ENCODE results near the gene SLC16A4. TPM values are rescaled to one million over a fixed set of nuclear protein-coding genes. Genes with fewer than 3 reads are reported as not detected.

The SLC16A4 gene
- total RNA-seq, 1 donor from 2014 or later: 6.4 TPM

DNA sequence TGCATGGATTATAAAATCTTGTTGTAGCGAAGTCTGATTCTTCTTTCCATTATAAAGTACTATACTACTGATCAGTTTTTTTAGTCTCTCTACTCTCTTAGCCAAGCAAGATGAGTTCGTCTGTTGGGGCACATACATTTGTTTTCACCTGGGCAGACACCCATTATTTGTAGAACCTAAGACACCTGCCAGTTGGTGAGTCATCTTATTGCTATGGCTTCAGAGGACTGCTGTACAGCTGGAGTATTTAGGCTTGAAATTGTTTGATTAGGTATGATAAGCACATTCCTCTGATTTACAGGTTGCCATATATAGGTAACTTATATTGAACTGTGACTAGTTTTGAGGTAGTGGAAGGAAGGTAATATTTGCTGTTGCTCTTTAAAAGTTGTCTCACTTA is 34.4 kb downstream of the SLC16A4 start:
- Histone ChIP-seq H3K4me1 (peaks cover 11% of the 10 kb centered on the region), H3K27me3 (no peaks in the 10 kb centered on the region), H3K9me3 (no peaks in the 10 kb centered on the region), H3K27ac (no peak overlapping the region), H3K36me3 (no peaks in the 10 kb centered on the region), H3K4me3 (no peak overlapping the region)
- intact Hi-C loops (cut with DNase I): no loop called here
- no peak for DNase-seq (ENCODE audit: extremely low spot score in 2 of 2)
- TF ChIP-seq, protein P1, sequence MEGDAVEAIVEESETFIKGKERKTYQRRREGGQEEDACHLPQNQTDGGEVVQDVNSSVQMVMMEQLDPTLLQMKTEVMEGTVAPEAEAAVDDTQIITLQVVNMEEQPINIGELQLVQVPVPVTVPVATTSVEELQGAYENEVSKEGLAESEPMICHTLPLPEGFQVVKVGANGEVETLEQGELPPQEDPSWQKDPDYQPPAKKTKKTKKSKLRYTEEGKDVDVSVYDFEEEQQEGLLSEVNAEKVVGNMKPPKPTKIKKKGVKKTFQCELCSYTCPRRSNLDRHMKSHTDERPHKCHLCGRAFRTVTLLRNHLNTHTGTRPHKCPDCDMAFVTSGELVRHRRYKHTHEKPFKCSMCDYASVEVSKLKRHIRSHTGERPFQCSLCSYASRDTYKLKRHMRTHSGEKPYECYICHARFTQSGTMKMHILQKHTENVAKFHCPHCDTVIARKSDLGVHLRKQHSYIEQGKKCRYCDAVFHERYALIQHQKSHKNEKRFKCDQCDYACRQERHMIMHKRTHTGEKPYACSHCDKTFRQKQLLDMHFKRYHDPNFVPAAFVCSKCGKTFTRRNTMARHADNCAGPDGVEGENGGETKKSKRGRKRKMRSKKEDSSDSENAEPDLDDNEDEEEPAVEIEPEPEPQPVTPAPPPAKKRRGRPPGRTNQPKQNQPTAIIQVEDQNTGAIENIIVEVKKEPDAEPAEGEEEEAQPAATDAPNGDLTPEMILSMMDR (IDR thresholded peaks at IDR 0.05): no peak
- TF ChIP-seq POLR2AphosphoS5 (IDR thresholded peaks at IDR 0.05; ENCODE audit: insufficient read depth in 1 of 2, low read depth in 1 of 2) (no peak), POLR2A (IDR thresholded peaks at IDR 0.05) (no peak)

DNA sequence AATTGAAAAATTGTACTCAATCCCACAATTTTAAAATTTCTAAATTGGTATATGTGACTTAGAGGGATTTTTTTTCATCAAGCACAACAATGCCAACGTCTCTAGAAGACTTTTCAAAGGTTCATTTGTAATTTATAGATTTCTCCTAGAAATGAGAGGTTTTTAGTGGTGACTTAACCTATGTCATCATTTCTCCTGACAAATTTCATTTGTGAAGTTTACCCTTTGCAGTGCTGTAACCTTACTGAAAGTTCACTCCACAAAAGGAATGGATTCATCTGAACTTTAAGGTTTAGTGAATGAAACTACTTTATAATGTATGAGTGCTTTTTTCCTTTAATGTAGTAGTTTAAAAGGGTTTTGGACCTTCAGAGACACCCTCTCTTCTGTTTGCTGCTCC is 35.5 kb downstream of the SLC16A4 start:
- TF ChIP-seq POLR2A (IDR thresholded peaks at IDR 0.05) (no peak), POLR2AphosphoS5 (IDR thresholded peaks at IDR 0.05; ENCODE audit: insufficient read depth in 1 of 2, low read depth in 1 of 2) (no peak)
- TF ChIP-seq, protein P1 (IDR thresholded peaks at IDR 0.05): no peak
- Histone ChIP-seq H3K36me3 (no peaks in the 10 kb centered on the region), H3K4me3 (no peak overlapping the region), H3K27me3 (no peaks in the 10 kb centered on the region), H3K4me1 (peaks cover 22% of the 10 kb centered on the region), H3K27ac (no peak overlapping the region), H3K9me3 (no peaks in the 10 kb centered on the region)
- no peak for DNase-seq (ENCODE audit: extremely low spot score in 2 of 2)
- intact Hi-C loops (cut with DNase I): no loop called here

DNA sequence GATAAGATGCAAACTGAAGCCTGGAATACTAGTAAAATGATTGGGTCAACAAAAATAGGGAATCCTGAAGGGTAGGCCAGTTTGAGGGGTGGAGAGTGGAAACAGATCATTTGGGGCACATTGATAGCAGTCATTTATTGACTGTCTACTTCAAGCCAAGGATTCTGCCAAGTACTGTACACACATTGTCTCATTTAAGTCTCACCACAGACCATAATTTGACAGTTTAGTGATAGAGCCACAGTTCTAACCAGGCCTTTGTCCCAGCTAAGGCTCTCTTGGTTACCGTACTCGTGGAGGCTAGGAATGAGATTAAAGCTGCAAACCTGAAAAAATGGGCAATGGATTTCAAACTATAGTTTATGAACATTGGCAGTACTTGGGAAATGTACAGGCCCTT is 40.5 kb downstream of the SLC16A4 start:
- H3K9me3 ChIP-seq: no peaks in the 10 kb centered on the region
- H3K36me3 ChIP-seq: peaks cover 0 to 5% of the 10 kb centered on the region in 2 donors
- peaks cover 63% of the 10 kb centered on the region for H3K4me1 ChIP-seq
- no peak overlapping the region for H3K4me3 ChIP-seq
- no peak for DNase-seq (ENCODE audit: extremely low spot score in 2 of 2)
- intact Hi-C loops (cut with DNase I): no loop called here
- TF ChIP-seq, protein P1 (IDR thresholded peaks at IDR 0.05): no peak
- TF ChIP-seq POLR2AphosphoS5 (IDR thresholded peaks at IDR 0.05; ENCODE audit: insufficient read depth in 1 of 2, low read depth in 1 of 2) (no peak), POLR2A (IDR thresholded peaks at IDR 0.05) (no peak)
- H3K27me3 ChIP-seq: no peaks in the 10 kb centered on the region
- H3K27ac ChIP-seq: no peak overlapping the region

DNA sequence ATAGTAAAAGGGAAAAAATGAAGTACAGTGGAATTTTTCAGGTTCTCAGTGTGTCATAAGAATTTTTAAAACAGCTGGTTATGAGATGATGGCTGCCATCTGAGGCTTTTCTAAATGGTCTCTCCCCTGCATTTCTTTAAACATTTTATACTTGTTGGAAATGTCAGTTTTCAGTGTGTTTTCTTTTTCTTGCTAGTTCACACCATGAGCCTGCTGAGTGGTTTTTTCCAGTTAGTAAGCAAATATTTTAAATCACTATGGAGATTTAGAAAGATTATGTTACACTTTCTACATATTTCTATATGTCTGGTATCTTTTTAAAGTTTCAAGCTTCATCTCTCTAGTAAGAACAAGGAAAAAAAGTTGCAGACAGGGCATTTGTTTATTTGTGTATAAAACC is 42.1 kb downstream of the SLC16A4 start:
- Histone ChIP-seq H3K4me3 (no peak overlapping the region), H3K27me3 (no peaks in the 10 kb centered on the region), H3K27ac (no peak overlapping the region), H3K36me3 (peaks cover 0 to 9% of the 10 kb centered on the region in 2 donors), H3K9me3 (no peaks in the 10 kb centered on the region), H3K4me1 (peaks cover 79% of the 10 kb centered on the region)
- TF ChIP-seq POLR2AphosphoS5 (IDR thresholded peaks at IDR 0.05; ENCODE audit: insufficient read depth in 1 of 2, low read depth in 1 of 2) (no peak), POLR2A (IDR thresholded peaks at IDR 0.05) (no peak)
- TF ChIP-seq, protein P1 (IDR thresholded peaks at IDR 0.05): no peak
- intact Hi-C loops (cut with DNase I): no loop called here
- DNase-seq (ENCODE audit: extremely low spot score in 2 of 2): no peak

DNA sequence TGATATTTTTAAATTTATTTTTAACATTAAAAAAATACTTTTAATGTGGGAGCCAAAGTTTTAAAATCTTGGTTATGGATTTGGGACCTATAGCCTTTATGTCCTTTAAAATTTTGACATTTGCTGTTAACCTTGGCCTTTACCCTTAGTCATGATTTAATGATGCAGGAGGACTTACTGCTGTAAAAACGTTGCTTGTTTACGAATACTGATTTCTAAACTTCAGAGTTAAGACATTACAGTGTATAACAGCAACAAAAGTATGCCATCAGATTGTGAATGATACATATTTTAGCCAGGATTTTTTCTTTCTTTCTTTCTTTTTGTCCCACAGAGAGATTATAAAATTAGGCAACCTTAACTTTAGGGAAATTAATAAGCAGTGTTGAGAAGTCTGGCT is 42.8 kb downstream of the SLC16A4 start:
- Histone ChIP-seq H3K27me3 (no peaks in the 10 kb centered on the region), H3K9me3 (no peaks in the 10 kb centered on the region), H3K27ac (no peak overlapping the region), H3K36me3 (peaks cover 0 to 9% of the 10 kb centered on the region in 2 donors), H3K4me1 (peaks cover 86% of the 10 kb centered on the region), H3K4me3 (no peak overlapping the region)
- intact Hi-C loops (cut with DNase I): no loop called here
- TF ChIP-seq POLR2AphosphoS5 (IDR thresholded peaks at IDR 0.05; ENCODE audit: insufficient read depth in 1 of 2, low read depth in 1 of 2): no peak
- TF ChIP-seq POLR2A (IDR thresholded peaks at IDR 0.05): no peak
- TF ChIP-seq, protein P1 (IDR thresholded peaks at IDR 0.05): no peak
- DNase-seq (ENCODE audit: extremely low spot score in 2 of 2): no peak

All from vagina (tissue), 2 donors.